Transverse colon (tissue), 4 donors: ENCODE results near the gene MTHFD1L.

Source experiments
- CTCF ChIP-seq, 5 experiments: fragments of 200-600 bp in 3 of 5; fragments of 450-650 bp in 2 of 5; sonication (generic) in 3 of 5; IDR thresholded peaks; 1 replicate in 2 of 5; 2 replicates in 3 of 5; pipeline ENCODE4 v1.5.1; 2016 to 2017; ENCODE audit warnings: antibody characterized with exemption in 5 of 5, inconsistent platforms in 3 of 5, mild to moderate bottlenecking in 2 of 5, moderate library complexity in 1 of 5
- EP300 ChIP-seq: sonication (generic); formaldehyde crosslinking; IDR thresholded peaks from one replicate; pipeline ENCODE4 v1.6.1; 2017; ENCODE audit warnings: antibody characterized with exemption, low read depth
- POLR2AphosphoS5 ChIP-seq, 3 donors: sonication (generic); formaldehyde crosslinking; IDR thresholded peaks; one replicate each; pipeline ENCODE4 v1.6.1; 2016; ENCODE audit warnings: antibody characterized with exemption in 3 of 3

DNA sequence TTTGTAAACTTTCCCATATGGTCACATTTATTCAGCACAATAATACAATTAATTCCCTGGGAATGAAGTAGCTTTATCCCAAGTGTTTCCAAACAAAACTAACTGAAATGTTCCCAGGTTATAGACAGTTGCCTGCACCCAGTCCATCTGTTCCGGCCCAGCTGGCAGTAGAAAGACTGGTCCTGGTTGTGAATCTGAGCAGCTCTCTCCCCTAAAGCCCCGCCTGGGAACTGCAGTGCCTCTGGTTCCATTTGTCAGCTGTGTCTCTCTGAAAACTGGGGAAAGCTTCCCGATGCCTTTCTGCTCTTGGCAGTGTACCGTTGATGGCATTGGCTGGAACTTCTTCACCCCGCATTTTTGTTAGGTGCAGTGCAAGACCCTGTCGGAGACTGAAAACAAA is 8.7 kb downstream of the MTHFD1L start:
- TF ChIP-seq CTCF (IDR thresholded peaks at IDR 0.05) (no peak), POLR2AphosphoS5 (IDR thresholded peaks at IDR 0.05) (no peak), EP300 (no peak)
